NB4 (cell line): ENCODE data around the gene ANG.
"Not testable (repeated sequence)": the region's sequence is repeated elsewhere in the genome, so short reads cannot be mapped to it uniquely, and the experiment has no call there.

ENCODE experiments used
- DNase-seq: peaks from one replicate; pipeline ENCODE4 v3.0.0; 2010; ENCODE audit warnings: low read depth
- H3K4me3 ChIP-seq: one replicate; pipeline ENCODE4 v1.5.1; 2011; ENCODE audit warnings: mild to moderate bottlenecking, low read depth, low read length, moderate library complexity
- MYC ChIP-seq: IDR thresholded peaks from 2 replicates; pipeline ENCODE4 v1.6.1; 2011; ENCODE audit warnings: low read depth, low read length
- POLR2A ChIP-seq: IDR thresholded peaks from 2 replicates; pipeline ENCODE4 v1.6.1; 2011; ENCODE audit warnings: mild to moderate bottlenecking; ENCODE audit not compliant: insufficient read length; ENCODE audit errors: extremely low read depth
- TF ChIP-seq, protein P1 (sequence below): IDR thresholded peaks from 2 replicates; pipeline ENCODE4 v1.6.1; 2011; ENCODE audit warnings: low read depth, low read length
- TF ChIP-seq, protein P2 (sequence below): IDR thresholded peaks from one replicate; pipeline ENCODE4 v1.5.1; 2012; ENCODE audit warnings: low read depth, low read length

ANG gene

DNA sequence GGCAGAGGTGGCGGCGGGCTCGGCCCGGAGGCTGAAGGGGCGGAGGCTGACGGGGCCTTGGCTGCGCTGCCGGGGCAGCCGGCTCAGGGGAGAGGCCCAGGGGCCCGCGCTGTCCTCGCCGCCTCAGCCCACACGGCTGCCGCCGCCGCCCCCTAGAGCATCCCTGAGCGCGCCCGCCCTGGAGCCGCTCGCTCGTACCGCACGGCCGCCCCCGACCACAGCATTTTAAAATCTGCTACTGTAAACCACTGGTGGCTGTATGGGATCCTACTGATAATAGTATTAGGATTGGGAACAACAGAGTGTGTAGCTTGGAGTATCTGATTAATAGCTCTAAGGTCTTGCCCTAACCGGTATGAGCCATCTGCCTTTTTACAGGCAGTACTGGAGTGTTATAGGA lies 34.9 kb downstream of the ANG start:
- no peak for DNase-seq
- TF ChIP-seq MYC = no peak
- TF ChIP-seq POLR2A = no peak
- TF ChIP-seq, protein P1, sequence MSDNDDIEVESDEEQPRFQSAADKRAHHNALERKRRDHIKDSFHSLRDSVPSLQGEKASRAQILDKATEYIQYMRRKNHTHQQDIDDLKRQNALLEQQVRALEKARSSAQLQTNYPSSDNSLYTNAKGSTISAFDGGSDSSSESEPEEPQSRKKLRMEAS = no peak
- H3K4me3 ChIP-seq = no peak overlapping the region

DNA sequence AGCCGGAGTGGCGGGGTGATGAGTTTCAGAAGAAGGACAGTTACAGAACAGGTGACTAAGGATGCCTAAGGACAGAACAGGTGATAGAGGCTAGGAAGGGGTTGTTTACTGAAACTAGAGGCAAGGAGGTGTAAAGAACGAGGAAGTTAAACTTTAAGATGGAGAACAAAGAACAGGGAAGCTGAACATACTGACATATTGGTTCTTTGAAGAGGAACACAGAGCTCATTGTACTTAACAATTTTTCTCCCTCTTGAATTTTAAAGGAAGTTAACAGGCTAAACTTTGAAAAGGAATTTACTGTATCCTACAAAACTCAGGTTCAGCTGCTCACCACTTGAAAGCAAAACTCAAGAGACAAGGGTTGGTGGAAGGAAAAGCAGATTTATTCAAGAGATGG lies 37.6 kb downstream of the ANG start:
- not testable (repeated sequence) for H3K4me3 ChIP-seq, DNase-seq

DNA sequence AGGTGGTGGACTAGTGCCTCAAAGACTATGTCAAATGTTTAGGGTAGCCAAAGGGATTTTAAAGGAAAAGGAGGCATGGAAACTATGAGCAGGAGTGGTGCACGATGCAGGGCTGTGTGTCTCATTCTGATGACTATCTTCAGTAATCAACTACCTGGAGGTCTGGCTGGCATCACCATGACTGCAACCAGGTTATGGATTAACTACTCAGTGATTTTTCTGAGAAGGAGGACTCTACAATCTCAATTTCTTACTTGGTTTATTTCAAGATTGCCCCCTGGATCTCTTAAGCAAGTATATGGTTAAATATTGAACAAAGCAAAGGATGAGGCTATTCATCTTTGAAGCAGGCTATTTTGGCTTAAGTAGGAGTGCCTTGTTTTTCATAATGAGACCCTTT lies 38.0 kb downstream of the ANG start:
- TF ChIP-seq, protein P1 = no peak
- TF ChIP-seq POLR2A (no peak), MYC (no peak)
- TF ChIP-seq, protein P2, sequence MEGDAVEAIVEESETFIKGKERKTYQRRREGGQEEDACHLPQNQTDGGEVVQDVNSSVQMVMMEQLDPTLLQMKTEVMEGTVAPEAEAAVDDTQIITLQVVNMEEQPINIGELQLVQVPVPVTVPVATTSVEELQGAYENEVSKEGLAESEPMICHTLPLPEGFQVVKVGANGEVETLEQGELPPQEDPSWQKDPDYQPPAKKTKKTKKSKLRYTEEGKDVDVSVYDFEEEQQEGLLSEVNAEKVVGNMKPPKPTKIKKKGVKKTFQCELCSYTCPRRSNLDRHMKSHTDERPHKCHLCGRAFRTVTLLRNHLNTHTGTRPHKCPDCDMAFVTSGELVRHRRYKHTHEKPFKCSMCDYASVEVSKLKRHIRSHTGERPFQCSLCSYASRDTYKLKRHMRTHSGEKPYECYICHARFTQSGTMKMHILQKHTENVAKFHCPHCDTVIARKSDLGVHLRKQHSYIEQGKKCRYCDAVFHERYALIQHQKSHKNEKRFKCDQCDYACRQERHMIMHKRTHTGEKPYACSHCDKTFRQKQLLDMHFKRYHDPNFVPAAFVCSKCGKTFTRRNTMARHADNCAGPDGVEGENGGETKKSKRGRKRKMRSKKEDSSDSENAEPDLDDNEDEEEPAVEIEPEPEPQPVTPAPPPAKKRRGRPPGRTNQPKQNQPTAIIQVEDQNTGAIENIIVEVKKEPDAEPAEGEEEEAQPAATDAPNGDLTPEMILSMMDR = no peak
- no peak for DNase-seq

GRCh38 chr14:20730891-20731290 lies 42.3 kb downstream of the ANG start:
- no peak for TF ChIP-seq POLR2A
- TF ChIP-seq, protein P1 = no peak
- TF ChIP-seq, protein P2 = no peak
- no peak for TF ChIP-seq MYC
- DNase-seq = no peak
- no peak overlapping the region for H3K4me3 ChIP-seq

More for the DNA sequence above, 38.0 kb downstream of the ANG start:
- no peak overlapping the region for H3K4me3 ChIP-seq

- no peak for DNase-seq
- TF ChIP-seq, protein P2 = no peak
- H3K4me3 ChIP-seq = no peak overlapping the region
Measured at GRCh38 chr14:20732477-20732876, 43.9 kb downstream of the ANG start.

- TF ChIP-seq POLR2A (no peak), MYC (no peak)
- TF ChIP-seq, protein P2 = no peak
- TF ChIP-seq, protein P1 = no peak
- no peak overlapping the region for H3K4me3 ChIP-seq
- no peak for DNase-seq
Measured at GRCh38 chr14:20732979-20733635, 44.5 kb downstream of the ANG start.

DNA sequence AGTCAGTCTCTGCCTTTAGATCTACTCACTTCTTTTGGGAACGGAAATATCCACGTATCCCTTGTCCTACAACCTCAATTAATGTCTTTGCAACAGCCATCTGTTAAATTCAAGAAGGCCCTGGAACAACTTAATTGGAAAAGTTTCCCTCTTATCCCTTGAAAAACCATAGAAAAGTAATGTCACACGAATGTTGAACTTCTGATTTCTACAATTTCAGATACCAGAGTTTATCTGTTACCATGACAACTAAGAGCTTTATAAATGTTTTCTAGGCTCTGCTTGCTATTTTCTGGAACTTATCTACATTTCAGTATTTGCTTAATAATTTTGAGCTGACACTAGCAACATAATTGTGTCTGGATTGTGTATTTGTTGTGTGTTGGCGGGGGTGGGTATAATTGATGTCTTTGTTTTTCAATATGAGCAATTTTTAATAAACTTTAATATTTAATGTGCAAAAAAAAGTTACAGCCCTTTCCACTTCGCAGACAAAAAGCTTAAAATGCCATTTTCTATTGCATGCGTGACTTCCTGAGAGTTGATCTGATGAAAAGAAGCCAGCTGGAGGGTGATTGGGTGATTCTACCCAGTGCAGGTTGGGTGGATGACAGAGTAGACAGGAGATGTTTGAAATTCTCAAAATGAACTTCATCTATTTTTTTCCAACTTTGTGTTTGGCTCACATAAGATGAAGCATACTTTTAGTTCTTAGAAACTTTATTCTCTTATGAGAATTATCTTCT lies 45.3 kb downstream of the ANG start:
- H3K4me3 ChIP-seq = no peak overlapping the region
- TF ChIP-seq, protein P2 = no peak
- TF ChIP-seq POLR2A = no peak
- TF ChIP-seq, protein P1 = no peak
- no peak for TF ChIP-seq MYC
- DNase-seq = no peak
